ENCODE measurements around the gene TMPRSS3. TPM values are rescaled to one million over a fixed set of nuclear protein-coding genes. Genes with fewer than 3 reads are reported as not detected.

Gene TMPRSS3
- total and polyA plus RNA-seq, 2 donors (not counting 1 experiment from before 2014, with no cell fraction given): 0.10 to 0.12 TPM

GRCh38 chr21:42404539-42404938 is 8.7 kb upstream of the TMPRSS3 start:
- Histone ChIP-seq H3K4me2 (replicated peaks; ENCODE audit: low read depth, low read length, poor library complexity, severe bottlenecking) (no peak overlapping the region), H3K9me3 (ENCODE audit: control extremely low read depth in 1 of 3, control insufficient read depth in 2 of 3, insufficient read depth in 1 of 3, low read length in 2 of 3) (peaks cover 0 to 3% (median 2%) of the 10 kb centered on the region in 3 donors), H3K9ac (ENCODE audit: low read length) (no peak overlapping the region), H4K20me1 (ENCODE audit: control insufficient read depth, insufficient read depth, low read length, poor library complexity, severe bottlenecking) (no peaks in the 10 kb centered on the region), H3K79me2 (ENCODE audit: control insufficient read depth, insufficient read depth, low read length) (no peaks in the 10 kb centered on the region), H3K4me3 (ENCODE audit: control extremely low read depth in 1 of 5, extremely low read depth in 1 of 5, insufficient read depth in 1 of 5, low read depth in 2 of 5, low read length in 4 of 5) (no peak overlapping the region), H3K36me3 (replicated peaks in 1 of 2; ENCODE audit: control extremely low read depth in 1 of 2, control insufficient read depth in 1 of 2, extremely low read depth in 1 of 2, insufficient read depth in 2 of 2, low read length in 1 of 2) (no peaks in the 10 kb centered on the region), H3K27ac (ENCODE audit: low read length in 2 of 2) (no peak overlapping the region), H2AFZ (ENCODE audit: insufficient read depth, low read depth, low read length, poor library complexity, severe bottlenecking) (no peak overlapping the region), H3K27me3 (replicated peaks in 1 of 4; ENCODE audit: control extremely low read depth in 1 of 4, control insufficient read depth in 3 of 4, insufficient read depth in 4 of 4, low read length in 3 of 4) (peaks cover 0 to 2% (median 0%) of the 10 kb centered on the region in 4 experiments), H3K4me1 (ENCODE audit: control insufficient read depth in 2 of 2, insufficient read depth in 2 of 2, low read length in 2 of 2) (no peaks in the 10 kb centered on the region)
- ATAC-seq (ENCODE audit: low read depth) (no peak), DNase-seq (no peak)
- no peak overlapping the region for H3K4me3 Mint-ChIP-seq
- peaks cover 9% of the 10 kb centered on the region for H3K9me3 Mint-ChIP-seq (ENCODE audit: insufficient read depth)
- H3K4me1 Mint-ChIP-seq: peaks cover 5% of the 10 kb centered on the region
- H3K27me3 Mint-ChIP-seq: peaks cover under 1% of the 10 kb centered on the region
- H3K27ac Mint-ChIP-seq: no peak overlapping the region
- WGBS (ENCODE audit: insufficient coverage): 84% methylated on average over 10 of the region's 10 CpGs
- no peak for TF ChIP-seq CTCF (IDR thresholded peaks at IDR 0.05)
- TF ChIP-seq EZH2 (IDR thresholded peaks at IDR 0.05; ENCODE audit: borderline replicate concordance, insufficient read depth, low read depth, low read length, poor library complexity, severe bottlenecking): no peak
- ChIA-PET CTCF (interaction anchor here (0.5 kb wide), 1 partner anchor 581 kb away, joined by 3 read pairs; no protein-coding TSS in a partner anchor), POLR2A (no interaction called here)
- intact Hi-C loops (cut with micrococcal nuclease): no loop called here

GRCh38 chr21:42403611-42404231 is 7.9 kb upstream of the TMPRSS3 start, which contains the start of gene UBASH3A:
UBASH3A (plus strand) TSS chr21:42403902; CDS start chr21:42403946, 44 bp downstream.
- Histone ChIP-seq H3K79me2 (ENCODE audit: control insufficient read depth, insufficient read depth, low read length) (no peaks in the 10 kb centered on the region), H3K27ac (ENCODE audit: low read length in 2 of 2) (no peak within 1 kb of the TSS), H3K36me3 (replicated peaks in 1 of 2; ENCODE audit: control extremely low read depth in 1 of 2, control insufficient read depth in 1 of 2, extremely low read depth in 1 of 2, insufficient read depth in 2 of 2, low read length in 1 of 2) (no peaks in the 10 kb centered on the region), H3K4me2 (replicated peaks; ENCODE audit: low read depth, low read length, poor library complexity, severe bottlenecking) (no peak within 1 kb of the TSS), H3K27me3 (replicated peaks in 1 of 4; ENCODE audit: control extremely low read depth in 1 of 4, control insufficient read depth in 3 of 4, insufficient read depth in 4 of 4, low read length in 3 of 4) (peaks cover 0 to 2% (median 0%) of the 10 kb centered on the region in 4 experiments), H3K9ac (ENCODE audit: low read length) (no peak within 1 kb of the TSS), H4K20me1 (ENCODE audit: control insufficient read depth, insufficient read depth, low read length, poor library complexity, severe bottlenecking) (no peaks in the 10 kb centered on the region), H3K4me3 (ENCODE audit: control extremely low read depth in 1 of 5, extremely low read depth in 1 of 5, insufficient read depth in 1 of 5, low read depth in 2 of 5, low read length in 4 of 5) (no peak within 1 kb of the TSS), H3K4me1 (ENCODE audit: control insufficient read depth in 2 of 2, insufficient read depth in 2 of 2, low read length in 2 of 2) (no peaks in the 10 kb centered on the region), H3K9me3 (ENCODE audit: control extremely low read depth in 1 of 3, control insufficient read depth in 2 of 3, insufficient read depth in 1 of 3, low read length in 2 of 3) (peaks cover 0 to 3% (median 2%) of the 10 kb centered on the region in 3 donors), H2AFZ (ENCODE audit: insufficient read depth, low read depth, low read length, poor library complexity, severe bottlenecking) (no peak within 1 kb of the TSS)
- ChIA-PET POLR2A (no interaction called here), CTCF (interaction anchor here (0.5 to 1.2 kb wide), 3 partner anchors 31 to 581 kb away, joined by 3 to 4 read pairs (median 3); no protein-coding TSS in a partner anchor)
- intact Hi-C loops (cut with micrococcal nuclease): no loop called here
- WGBS (ENCODE audit: insufficient coverage): 91% methylated on average over 20 of the region's 21 CpGs
- Mint-ChIP-seq H3K4me3 (no peak within 1 kb of the TSS), H3K27me3 (peaks cover 2% of the 10 kb centered on the region), H3K4me1 (peaks cover 5% of the 10 kb centered on the region), H3K27ac (no peak within 1 kb of the TSS), H3K9me3 (ENCODE audit: insufficient read depth) (peaks cover 9% of the 10 kb centered on the region)
- DNase-seq: no peak
- TF ChIP-seq EZH2 (IDR thresholded peaks at IDR 0.05; ENCODE audit: borderline replicate concordance, insufficient read depth, low read depth, low read length, poor library complexity, severe bottlenecking) (no peak), CTCF (IDR thresholded peaks at IDR 0.05) (no peak)
- no peak for ATAC-seq (ENCODE audit: low read depth)

Measured in B cell (primary cell).